SK-N-SH (cell line): Measurements from ENCODE around the gene CAV3. TPM values are rescaled to one million over a fixed set of nuclear protein-coding genes. Genes with fewer than 3 reads are reported as not detected.

Source experiments
- CTCF ChIA-PET: fragments of 300-600, 350-600 bp; formaldehyde crosslinking; extraction: SDS; loops from one replicate; lab custom pipeline; 2021; lab: Yijun Ruan, JAX
- POLR2A ChIA-PET: fragments of 350-600 bp; sonication (Branson Sonifier 250); formaldehyde crosslinking; extraction: SDS; loops from one replicate; lab custom pipeline; 2020; ENCODE audit warnings: antibody characterized with exemption, inconsistent platforms; lab: Yijun Ruan, JAX
- DNase-seq: peaks from one replicate; pipeline ENCODE4 v3.0.0; 2012
- H2AFZ ChIP-seq: fragments of 200-600 bp; sonication (generic); 2 replicates; pipeline ENCODE4 v1.8.1; 2016; ENCODE audit warnings: antibody characterized with exemption, mild to moderate bottlenecking, low read depth
- H3F3A ChIP-seq: fragments of 200-600 bp; sonication (generic); replicated peaks from 2 replicates; pipeline ENCODE3; 2016; ENCODE audit warnings: antibody characterized with exemption, mild to moderate bottlenecking; ENCODE audit not compliant: insufficient read depth
- H3K27ac ChIP-seq, 2 experiments: fragments of 200-500 bp in 1 of 2; fragments of 200-600 bp in 1 of 2; sonication (Bioruptor generic) in 1 of 2; sonication (generic), shearing (Covaris generic) in 1 of 2; 2 replicates each; pipeline versions ENCODE4 v1.5.1 to v1.6.1; 2014 to 2016; ENCODE audit warnings: low read depth in 2 of 2, inconsistent platforms in 1 of 2, low read length in 1 of 2, mild to moderate bottlenecking in 1 of 2, mixed read lengths in 1 of 2
- H3K27me3 ChIP-seq: fragments of 200-600 bp; sonication (generic), shearing (Covaris generic); 2 replicates; pipeline ENCODE4 v1.6.1; 2016; ENCODE audit warnings: mixed run types; ENCODE audit not compliant: insufficient read depth
- H3K36me3 ChIP-seq, 2 experiments: fragments of 200-500 bp in 1 of 2; fragments of 200-600 bp in 1 of 2; sonication (Bioruptor generic) in 1 of 2; sonication (generic) in 1 of 2; replicated peaks in 1 of 2; 2 replicates each; pipeline versions ENCODE3 to v1.5.1; 2014 to 2016; ENCODE audit warnings: low read length in 1 of 2, mild to moderate bottlenecking in 1 of 2; ENCODE audit not compliant: insufficient read depth in 2 of 2, control insufficient read depth in 1 of 2
- H3K4me1 ChIP-seq, 2 experiments: fragments of 200-500 bp in 1 of 2; fragments of 200-600 bp in 1 of 2; sonication (Bioruptor generic) in 1 of 2; sonication (generic), shearing (Covaris generic) in 1 of 2; 2 replicates each; pipeline versions ENCODE4 v1.5.1 to v1.6.1; 2014 to 2016; ENCODE audit warnings: low read depth in 1 of 2, low read length in 1 of 2, mixed run types in 1 of 2; ENCODE audit not compliant: insufficient read depth in 2 of 2, control insufficient read depth in 1 of 2
- H3K4me2 ChIP-seq: fragments of 200-600 bp; sonication (generic), shearing (Covaris generic); 2 replicates; pipeline ENCODE4 v1.6.1; 2017; ENCODE audit warnings: mixed run types
- H3K4me3 ChIP-seq, 2 experiments: fragments of 200-500 bp in 1 of 2; fragments of 200-600 bp in 1 of 2; sonication (Bioruptor generic) in 1 of 2; sonication (generic), shearing (Covaris generic) in 1 of 2; 2 replicates each; pipeline versions ENCODE4 v1.5.1 to v1.8.1; 2014 to 2016; ENCODE audit warnings: low read depth in 2 of 2, inconsistent platforms in 1 of 2, low read length in 1 of 2, mild to moderate bottlenecking in 1 of 2, mixed read lengths in 1 of 2, moderate library complexity in 1 of 2
- H3K79me2 ChIP-seq: fragments of 200-600 bp; sonication (generic); 2 replicates; pipeline ENCODE4 v1.8.1; 2017; ENCODE audit warnings: mild to moderate bottlenecking; ENCODE audit not compliant: insufficient read depth
- H3K9ac ChIP-seq: fragments of 200-600 bp; sonication (generic); 2 replicates; pipeline ENCODE4 v1.6.1; 2017; ENCODE audit warnings: mixed run types
- H3K9me2 ChIP-seq: fragments of 200-600 bp; sonication (generic); 2 replicates; pipeline ENCODE4 v1.6.1; 2017; ENCODE audit warnings: mixed run types
- H3K9me3 ChIP-seq: fragments of 200-600 bp; sonication (generic); 2 replicates; pipeline ENCODE4 v1.6.1; 2017; ENCODE audit warnings: mixed run types, mild to moderate bottlenecking, moderate library complexity
- H4K20me1 ChIP-seq: fragments of 200-600 bp; sonication (generic); 2 replicates; pipeline ENCODE4 v1.6.1; 2017; ENCODE audit warnings: mild to moderate bottlenecking, mixed run types; ENCODE audit not compliant: insufficient read depth
- EP300 ChIP-seq, 2 experiments: IDR thresholded peaks; 2 replicates each; pipeline versions ENCODE4 v1.4.0 to v1.6.1; 2012; ENCODE audit warnings: borderline replicate concordance in 1 of 2, low read depth in 1 of 2, low read length in 1 of 2
- GATA2 ChIP-seq: sonication (generic); formaldehyde crosslinking; IDR thresholded peaks from 2 replicates; pipeline ENCODE4 v1.5.0; 2020; ENCODE audit warnings: mild to moderate bottlenecking, missing genetic modification reagents
- MEF2A ChIP-seq: IDR thresholded peaks from 2 replicates; pipeline ENCODE4 v1.4.0; 2012; ENCODE audit warnings: low read depth, borderline replicate concordance
- NFIC ChIP-seq: IDR thresholded peaks from 2 replicates; pipeline ENCODE4 v1.4.0; 2012; ENCODE audit warnings: borderline replicate concordance
- NRF1 ChIP-seq: IDR thresholded peaks from 2 replicates; pipeline ENCODE4 v1.6.1; 2012; ENCODE audit warnings: low read depth, mild to moderate bottlenecking, low read length
- POLR2AphosphoS5 ChIP-seq: IDR thresholded peaks from 2 replicates; pipeline ENCODE4 v1.6.1; 2012; ENCODE audit warnings: low read depth, low read length
- RAD21 ChIP-seq: IDR thresholded peaks from 2 replicates; pipeline ENCODE4 v1.6.1; 2012; ENCODE audit warnings: mild to moderate bottlenecking, low read length
- RCOR1 ChIP-seq: fragments of 150-350 bp; IDR thresholded peaks from 2 replicates; pipeline ENCODE4 v1.6.1; 2017; ENCODE audit warnings: antibody characterized with exemption, low read length
- SMC3 ChIP-seq: IDR thresholded peaks from 2 replicates; pipeline ENCODE4 v1.6.1; 2012; ENCODE audit warnings: low read depth, low read length, improper control_type of control experiment
- TAF1 ChIP-seq: IDR thresholded peaks from 2 replicates; pipeline ENCODE4 v1.6.1; 2012; ENCODE audit warnings: low read depth, mild to moderate bottlenecking, low read length, moderate library complexity, borderline replicate concordance
- TCF12 ChIP-seq: IDR thresholded peaks from 2 replicates; pipeline ENCODE4 v1.4.0; 2012
- TEAD4 ChIP-seq: IDR thresholded peaks from 2 replicates; pipeline ENCODE4 v1.4.0; 2012; ENCODE audit warnings: mild to moderate bottlenecking, borderline replicate concordance; ENCODE audit not compliant: insufficient read depth
- WGBS: methylation state at CpG from one replicate; pipeline ENCODE4 v1.1.6; 2017; ENCODE audit warnings: low lambda C conversion rate; 5-methylcytosine and 5-hydroxymethylcytosine counted together
- polyA plus RNA-seq, 3 experiments: library from polyadenylated mRNA; depleted of rRNA; stranded (reverse); fragments of >200 nt; gene quantifications; 2 replicates each; pipeline ENCODE4 v1.2.3, GENCODE V29; 2012
- TF ChIP-seq, protein P1 (sequence below): fragments of 150-350 bp; IDR thresholded peaks from 2 replicates; pipeline ENCODE4 v1.6.1; 2016; ENCODE audit warnings: mild to moderate bottlenecking, low read depth, low read length
- TF ChIP-seq, protein P2 (sequence below): IDR thresholded peaks from 2 replicates; pipeline ENCODE4 v1.6.1; 2012; ENCODE audit warnings: mild to moderate bottlenecking, low read depth, low read length, moderate library complexity

Gene CAV3
- polyA plus RNA-seq, 1 of the 3 experiments (the other 2 are of a cell fraction), result not detected

DNA sequence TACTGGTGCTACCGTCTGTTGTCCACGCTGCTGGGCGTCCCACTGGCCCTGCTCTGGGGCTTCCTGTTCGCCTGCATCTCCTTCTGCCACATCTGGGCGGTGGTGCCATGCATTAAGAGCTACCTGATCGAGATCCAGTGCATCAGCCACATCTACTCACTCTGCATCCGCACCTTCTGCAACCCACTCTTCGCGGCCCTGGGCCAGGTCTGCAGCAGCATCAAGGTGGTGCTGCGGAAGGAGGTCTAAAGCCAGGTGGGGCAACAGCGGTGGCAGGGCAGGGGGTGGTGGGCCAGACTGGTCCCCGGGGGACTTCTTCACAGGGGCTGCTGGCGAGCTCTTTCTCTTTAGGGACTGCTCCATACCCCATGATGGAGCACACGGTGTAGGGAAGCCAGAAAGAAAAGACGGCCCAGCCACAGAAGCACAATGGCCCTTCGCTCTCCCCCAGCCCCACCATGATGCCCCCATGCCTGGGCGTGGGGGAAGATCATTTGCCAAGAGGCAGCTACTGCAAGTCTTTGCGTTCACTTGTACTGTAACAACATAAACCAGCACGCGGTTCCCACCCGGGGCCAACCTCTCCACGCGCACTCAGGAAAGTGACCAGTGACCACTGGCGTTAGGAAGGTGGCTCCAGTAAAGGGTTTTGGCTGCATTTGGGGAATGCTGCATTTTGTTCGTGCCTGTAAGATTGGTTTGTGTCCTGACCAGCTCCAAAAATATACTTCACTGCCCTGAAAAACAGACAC lies 12.2 kb downstream of the CAV3 start:
- no peak overlapping the region for H3K4me2 ChIP-seq
- peaks cover 6 to 13% of the 10 kb centered on the region in 2 experiments for H3K4me1 ChIP-seq
- POLR2A ChIA-PET, result no interaction called here
- no peaks in the 10 kb centered on the region for H3K79me2 ChIP-seq
- DNase-seq, result no peak
- CTCF ChIA-PET, result interaction anchor here (1.3 to 1.9 kb wide), 2 partner anchors 23 to 24 kb away, joined by 3 to 7 read pairs; partner anchors contain the start of gene OXTR
- WGBS, result 90% methylated on average over 22 of the region's 25 CpGs
- H3F3A ChIP-seq, result peaks cover 8% of the 10 kb centered on the region
- no peaks in the 10 kb centered on the region for H3K36me3 ChIP-seq
- H3K9me3 ChIP-seq, result no peaks in the 10 kb centered on the region
- H3K27me3 ChIP-seq, result no peaks in the 10 kb centered on the region
- no peaks in the 10 kb centered on the region for H3K9me2 ChIP-seq
- H3K9ac ChIP-seq, result no peak overlapping the region
- no peak overlapping the region for H2AFZ ChIP-seq
- H3K27ac ChIP-seq, result no peak overlapping the region
- no peak overlapping the region for H3K4me3 ChIP-seq
- TF ChIP-seq, protein P1, sequence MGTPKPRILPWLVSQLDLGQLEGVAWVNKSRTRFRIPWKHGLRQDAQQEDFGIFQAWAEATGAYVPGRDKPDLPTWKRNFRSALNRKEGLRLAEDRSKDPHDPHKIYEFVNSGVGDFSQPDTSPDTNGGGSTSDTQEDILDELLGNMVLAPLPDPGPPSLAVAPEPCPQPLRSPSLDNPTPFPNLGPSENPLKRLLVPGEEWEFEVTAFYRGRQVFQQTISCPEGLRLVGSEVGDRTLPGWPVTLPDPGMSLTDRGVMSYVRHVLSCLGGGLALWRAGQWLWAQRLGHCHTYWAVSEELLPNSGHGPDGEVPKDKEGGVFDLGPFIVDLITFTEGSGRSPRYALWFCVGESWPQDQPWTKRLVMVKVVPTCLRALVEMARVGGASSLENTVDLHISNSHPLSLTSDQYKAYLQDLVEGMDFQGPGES, result no peak
- no peak for TF ChIP-seq RCOR1
- TF ChIP-seq GATA2, result no peak
- TF ChIP-seq, all 33 proteins: peak for 0
- no peaks in the 10 kb centered on the region for H4K20me1 ChIP-seq

- H3K27me3 ChIP-seq, result no peaks in the 10 kb centered on the region
- CTCF ChIA-PET, result interaction anchor here (1.4 kb wide), 1 partner anchor 23 kb away, joined by 4 read pairs; the partner anchor contains the start of gene OXTR
- no peaks in the 10 kb centered on the region for H3K9me2 ChIP-seq
- H4K20me1 ChIP-seq, result no peaks in the 10 kb centered on the region
- DNase-seq, result no peak
- no peak for TF ChIP-seq POLR2AphosphoS5
- no peak for TF ChIP-seq MEF2A
- TF ChIP-seq NFIC, result no peak
- H3F3A ChIP-seq, result peaks cover 2% of the 10 kb centered on the region
- H3K4me1 ChIP-seq, result peaks cover 3 to 5% of the 10 kb centered on the region in 2 experiments; a peak in 3 of 4 replicates
- H3K9ac ChIP-seq, result no peak overlapping the region
- H3K79me2 ChIP-seq, result no peaks in the 10 kb centered on the region
- H3K9me3 ChIP-seq, result no peaks in the 10 kb centered on the region
- H3K4me3 ChIP-seq, result no peak overlapping the region
- no peak overlapping the region for H3K4me2 ChIP-seq
- H2AFZ ChIP-seq, result no peak overlapping the region
- H3K27ac ChIP-seq, result no peak overlapping the region
- peaks cover 0 to 2% of the 10 kb centered on the region in 2 experiments for H3K36me3 ChIP-seq
- POLR2A ChIA-PET, result no interaction called here
- WGBS, result 84% methylated on average over 7 of the region's 7 CpGs
Observed at GRCh38 chr3:8746780-8747345, 13.3 kb downstream of the CAV3 start.

DNA sequence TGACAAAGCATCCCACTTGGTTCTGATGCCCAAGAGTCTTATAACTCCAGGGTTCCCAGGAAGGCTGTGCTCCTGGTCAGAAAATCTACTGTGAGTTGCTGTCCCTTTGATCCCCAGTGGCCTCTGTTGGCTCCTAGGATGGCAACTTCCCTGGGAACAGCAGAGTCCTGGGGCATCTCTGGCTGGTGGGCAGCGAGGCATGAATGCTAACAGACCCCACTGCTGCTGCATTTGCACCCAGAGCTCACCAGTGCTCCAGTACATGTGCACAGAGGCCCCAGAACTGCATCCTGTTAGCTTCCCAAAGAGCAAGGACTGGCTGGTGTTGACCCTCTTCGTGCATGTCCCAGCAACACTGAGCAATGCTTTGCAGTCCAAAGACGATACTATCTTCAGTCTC lies 15.7 kb downstream of the CAV3 start:
- TF ChIP-seq TCF12, result no peak
- TF ChIP-seq RAD21, result no peak
- TF ChIP-seq, protein P2, sequence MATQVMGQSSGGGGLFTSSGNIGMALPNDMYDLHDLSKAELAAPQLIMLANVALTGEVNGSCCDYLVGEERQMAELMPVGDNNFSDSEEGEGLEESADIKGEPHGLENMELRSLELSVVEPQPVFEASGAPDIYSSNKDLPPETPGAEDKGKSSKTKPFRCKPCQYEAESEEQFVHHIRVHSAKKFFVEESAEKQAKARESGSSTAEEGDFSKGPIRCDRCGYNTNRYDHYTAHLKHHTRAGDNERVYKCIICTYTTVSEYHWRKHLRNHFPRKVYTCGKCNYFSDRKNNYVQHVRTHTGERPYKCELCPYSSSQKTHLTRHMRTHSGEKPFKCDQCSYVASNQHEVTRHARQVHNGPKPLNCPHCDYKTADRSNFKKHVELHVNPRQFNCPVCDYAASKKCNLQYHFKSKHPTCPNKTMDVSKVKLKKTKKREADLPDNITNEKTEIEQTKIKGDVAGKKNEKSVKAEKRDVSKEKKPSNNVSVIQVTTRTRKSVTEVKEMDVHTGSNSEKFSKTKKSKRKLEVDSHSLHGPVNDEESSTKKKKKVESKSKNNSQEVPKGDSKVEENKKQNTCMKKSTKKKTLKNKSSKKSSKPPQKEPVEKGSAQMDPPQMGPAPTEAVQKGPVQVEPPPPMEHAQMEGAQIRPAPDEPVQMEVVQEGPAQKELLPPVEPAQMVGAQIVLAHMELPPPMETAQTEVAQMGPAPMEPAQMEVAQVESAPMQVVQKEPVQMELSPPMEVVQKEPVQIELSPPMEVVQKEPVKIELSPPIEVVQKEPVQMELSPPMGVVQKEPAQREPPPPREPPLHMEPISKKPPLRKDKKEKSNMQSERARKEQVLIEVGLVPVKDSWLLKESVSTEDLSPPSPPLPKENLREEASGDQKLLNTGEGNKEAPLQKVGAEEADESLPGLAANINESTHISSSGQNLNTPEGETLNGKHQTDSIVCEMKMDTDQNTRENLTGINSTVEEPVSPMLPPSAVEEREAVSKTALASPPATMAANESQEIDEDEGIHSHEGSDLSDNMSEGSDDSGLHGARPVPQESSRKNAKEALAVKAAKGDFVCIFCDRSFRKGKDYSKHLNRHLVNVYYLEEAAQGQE, result no peak
- TF ChIP-seq NRF1, result no peak
- TF ChIP-seq SMC3, result no peak
- TF ChIP-seq EP300 (IDR thresholded peaks at IDR 0.05; ENCODE audit: borderline replicate concordance in 1 of 2, low read depth in 1 of 2, low read length in 1 of 2), result no peak
- no peak for TF ChIP-seq NFIC
- TF ChIP-seq TAF1, result no peak
- no peak for TF ChIP-seq TEAD4
- TF ChIP-seq, all 33 proteins: peak for 0
- Histone ChIP-seq H3K4me2 (no peak overlapping the region), H4K20me1 (no peaks in the 10 kb centered on the region), H3K9me3 (no peaks in the 10 kb centered on the region), H3K27ac (no peak overlapping the region), H3K79me2 (no peaks in the 10 kb centered on the region), H3K4me3 (no peak overlapping the region), H3K9ac (no peak overlapping the region), H3K36me3 (peaks cover 0 to 2% of the 10 kb centered on the region in 2 experiments), H2AFZ (no peak overlapping the region), H3K27me3 (no peaks in the 10 kb centered on the region), H3F3A (peaks cover 2% of the 10 kb centered on the region), H3K4me1 (no peaks in the 10 kb centered on the region), H3K9me2 (no peaks in the 10 kb centered on the region)
- ChIA-PET CTCF (interaction anchor here (1.2 kb wide), 1 partner anchor 20 kb away, joined by 4 read pairs; no protein-coding TSS in a partner anchor), POLR2A (no interaction called here)
- WGBS, result 82% methylated on average over 3 of the region's 3 CpGs
- no peak for DNase-seq
